GM12864 (cell line): ENCODE measurements around the gene SMCHD1.
A peak's percentile ranks its signal among the peaks of the same experiment; 100 is the strongest.
"Not testable (repeated sequence)": the region's sequence is repeated elsewhere in the genome, so short reads cannot be mapped to it uniquely, and the experiment has no call there.

Source experiments
- DNase-seq: peaks from one replicate; pipeline ENCODE4 v3.0.0-alpha.2; 2011; ENCODE audit warnings: low read depth
- H3K4me3 ChIP-seq: 2 replicates; pipeline ENCODE4 v1.5.1; 2011; ENCODE audit warnings: mild to moderate bottlenecking, low read depth, low read length, control low read depth
- TF ChIP-seq, protein P1 (sequence below): IDR thresholded peaks from 2 replicates; pipeline ENCODE4 v1.5.1; 2011; ENCODE audit warnings: low read depth, mild to moderate bottlenecking, moderate library complexity, low read length, control low read depth, inconsistent platforms; ENCODE audit errors: missing control alignments

The SMCHD1 gene

DNA sequence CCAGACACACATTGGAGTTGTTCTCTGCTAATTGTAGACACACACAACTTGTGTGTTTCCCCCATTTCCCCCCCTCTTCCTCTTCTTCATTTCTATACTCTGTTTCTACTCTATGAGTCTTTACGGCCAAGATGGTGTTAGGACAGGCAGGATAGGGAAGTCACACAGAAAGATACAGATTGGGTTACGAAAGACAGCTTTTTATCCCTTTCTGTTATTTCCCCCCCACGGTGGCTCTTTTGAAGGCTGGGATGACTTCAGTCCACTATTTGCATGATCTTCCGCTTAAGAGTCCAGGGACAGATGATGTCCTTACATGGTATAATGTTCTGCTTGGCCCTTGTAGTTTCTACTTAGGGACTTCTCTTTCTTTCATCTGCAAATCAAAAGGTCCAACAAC lies 189.6 kb downstream of the SMCHD1 start:
- no peak for DNase-seq
- no peak overlapping the region for H3K4me3 ChIP-seq
- TF ChIP-seq, protein P1, sequence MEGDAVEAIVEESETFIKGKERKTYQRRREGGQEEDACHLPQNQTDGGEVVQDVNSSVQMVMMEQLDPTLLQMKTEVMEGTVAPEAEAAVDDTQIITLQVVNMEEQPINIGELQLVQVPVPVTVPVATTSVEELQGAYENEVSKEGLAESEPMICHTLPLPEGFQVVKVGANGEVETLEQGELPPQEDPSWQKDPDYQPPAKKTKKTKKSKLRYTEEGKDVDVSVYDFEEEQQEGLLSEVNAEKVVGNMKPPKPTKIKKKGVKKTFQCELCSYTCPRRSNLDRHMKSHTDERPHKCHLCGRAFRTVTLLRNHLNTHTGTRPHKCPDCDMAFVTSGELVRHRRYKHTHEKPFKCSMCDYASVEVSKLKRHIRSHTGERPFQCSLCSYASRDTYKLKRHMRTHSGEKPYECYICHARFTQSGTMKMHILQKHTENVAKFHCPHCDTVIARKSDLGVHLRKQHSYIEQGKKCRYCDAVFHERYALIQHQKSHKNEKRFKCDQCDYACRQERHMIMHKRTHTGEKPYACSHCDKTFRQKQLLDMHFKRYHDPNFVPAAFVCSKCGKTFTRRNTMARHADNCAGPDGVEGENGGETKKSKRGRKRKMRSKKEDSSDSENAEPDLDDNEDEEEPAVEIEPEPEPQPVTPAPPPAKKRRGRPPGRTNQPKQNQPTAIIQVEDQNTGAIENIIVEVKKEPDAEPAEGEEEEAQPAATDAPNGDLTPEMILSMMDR: no peak

DNA sequence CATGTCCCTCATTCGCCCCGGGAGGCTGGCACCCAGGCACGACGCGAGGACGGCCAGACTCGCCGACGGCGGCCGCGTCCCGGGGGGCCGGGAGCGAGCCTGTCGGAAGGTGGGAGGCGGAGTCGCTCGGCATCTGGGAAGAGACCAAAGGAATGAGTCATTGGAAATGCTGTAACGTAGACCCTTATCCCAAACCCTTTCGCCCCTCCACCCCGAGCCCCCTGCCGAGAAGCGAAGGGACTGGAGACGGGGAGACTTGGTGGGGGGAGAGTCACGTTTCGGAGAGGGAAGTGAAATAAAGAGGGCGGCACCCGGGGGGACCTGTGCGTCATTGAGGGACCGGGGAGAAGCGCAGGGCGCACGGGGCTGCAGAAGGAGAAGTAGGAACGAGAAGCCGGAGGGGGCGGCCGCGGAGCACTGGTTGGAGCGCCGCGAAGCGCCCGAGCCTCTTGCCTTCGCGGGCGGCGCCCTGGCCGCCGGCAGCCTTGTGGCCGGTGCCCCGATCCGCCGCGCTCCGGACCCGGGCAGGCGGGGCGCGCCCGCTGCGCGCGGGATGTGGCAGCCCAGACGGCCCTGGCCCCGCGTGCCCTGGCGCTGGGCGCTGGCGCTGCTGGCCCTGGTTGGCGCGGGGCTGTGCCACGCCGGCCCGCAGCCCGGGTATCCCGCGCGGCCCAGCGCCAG lies 191.2 kb downstream of the SMCHD1 start, which contains the start of gene EMILIN2:
Gene EMILIN2, plus strand, starts transcription at position 371 of the 681 bp plus-strand sequence. Its CDS starts 183 bp downstream, at position 554.
- no peak for DNase-seq
- TF ChIP-seq, protein P1: no peak

DNA sequence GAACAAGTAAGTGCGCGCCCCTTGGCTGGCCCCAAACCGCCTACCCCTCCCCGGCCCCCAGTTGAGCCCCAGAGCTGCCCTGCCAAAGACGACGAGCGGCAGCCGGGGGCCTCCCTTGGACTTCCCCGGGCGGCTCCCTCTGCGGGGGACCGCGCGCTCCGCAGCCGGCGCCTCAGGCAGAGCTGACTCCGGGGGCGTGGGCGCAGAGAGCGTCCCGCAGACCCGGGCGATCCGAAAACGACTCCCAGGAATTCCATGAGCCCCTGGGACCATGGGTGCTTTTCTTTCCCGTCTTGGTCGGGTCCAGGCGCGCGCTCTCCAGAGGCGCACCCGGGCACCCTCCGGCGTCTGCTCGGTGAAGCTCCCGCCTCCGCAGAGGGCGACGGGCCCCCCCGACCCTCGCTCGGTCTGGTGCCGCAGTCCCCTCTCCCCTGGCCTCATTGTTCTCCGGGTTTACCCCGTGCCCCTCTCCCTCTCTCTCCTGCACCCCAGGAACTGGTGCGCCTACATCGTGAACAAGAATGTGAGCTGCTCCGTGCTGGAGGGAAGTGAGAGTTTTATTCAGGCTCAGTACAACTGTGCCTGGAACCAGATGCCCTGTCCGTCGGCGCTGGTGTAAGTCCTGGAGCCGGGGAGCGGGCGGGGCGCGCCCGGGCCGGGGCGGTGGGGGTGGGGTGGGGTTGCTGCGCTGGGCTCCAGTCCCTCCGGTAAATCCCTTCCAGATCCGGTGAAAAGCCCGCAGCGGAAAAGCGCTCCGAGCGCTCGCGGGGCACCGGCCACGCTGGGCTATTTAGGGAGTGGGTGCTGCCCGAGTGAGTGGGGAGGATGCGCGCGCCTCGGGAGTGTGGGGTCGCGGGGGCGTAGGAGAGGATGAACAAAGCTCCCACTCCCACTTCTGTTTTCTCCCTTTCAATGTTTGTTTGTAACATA lies 192.1 kb downstream of the SMCHD1 start:
- peak overlapping the region; percentile 62 for H3K4me3 ChIP-seq
- TF ChIP-seq, protein P1: no peak
- no peak for DNase-seq

More for the DNA sequence above, 191.2 kb downstream of the SMCHD1 start, which contains the start of gene EMILIN2:
- H3K4me3 ChIP-seq: peak within 1 kb of the TSS; percentile 62

DNA sequence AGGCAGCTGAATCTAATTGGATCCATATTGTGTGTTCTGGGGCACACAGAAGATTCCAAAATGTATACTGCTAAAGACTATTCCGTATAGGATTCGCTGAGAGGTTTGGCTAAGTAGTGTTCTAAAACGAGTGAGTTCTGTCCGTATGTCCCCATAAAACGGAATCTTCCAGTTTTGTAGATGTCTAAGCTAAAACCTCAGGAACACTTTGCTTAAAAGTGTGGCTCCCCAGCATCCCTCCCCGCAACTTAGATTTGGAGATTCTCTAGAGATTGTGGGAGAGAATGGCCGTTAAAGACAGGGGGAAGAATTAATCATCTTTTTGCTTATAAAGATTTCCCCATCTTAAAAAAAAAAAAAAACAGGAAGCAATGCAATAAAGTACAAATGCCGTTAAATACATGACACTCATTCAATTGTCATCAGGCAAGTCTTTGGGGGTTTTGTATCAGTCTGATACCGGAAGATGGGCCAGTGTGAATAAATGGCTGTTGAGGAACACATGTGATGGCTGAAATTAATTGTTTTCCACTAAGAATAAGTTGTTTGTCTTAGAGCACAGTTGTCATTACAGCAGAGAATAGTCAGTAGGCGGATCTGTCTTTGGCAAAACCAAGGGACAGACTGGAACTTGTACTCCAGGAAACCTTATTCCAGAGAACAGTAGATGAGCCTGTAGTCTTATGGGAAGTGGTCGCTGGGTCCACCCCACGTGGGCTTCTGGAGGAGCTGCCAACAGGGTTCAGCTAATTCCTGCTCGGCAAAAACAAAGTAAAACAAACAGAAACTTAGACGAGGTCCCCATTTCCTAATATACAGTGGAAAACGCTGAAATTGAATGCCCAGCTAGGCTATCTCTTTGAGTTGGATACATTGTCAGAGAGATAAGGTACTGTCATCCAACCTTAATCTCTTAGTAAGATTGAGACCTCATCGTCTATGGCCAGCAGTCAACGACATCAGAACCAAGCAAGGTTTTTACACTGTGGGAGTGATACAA lies 193.0 kb downstream of the SMCHD1 start:
- DNase-seq: no peak
- H3K4me3 ChIP-seq: peak overlapping the region; percentile 62; the same call in 1 of the 2 replicates
- TF ChIP-seq, protein P1: no peak

DNA sequence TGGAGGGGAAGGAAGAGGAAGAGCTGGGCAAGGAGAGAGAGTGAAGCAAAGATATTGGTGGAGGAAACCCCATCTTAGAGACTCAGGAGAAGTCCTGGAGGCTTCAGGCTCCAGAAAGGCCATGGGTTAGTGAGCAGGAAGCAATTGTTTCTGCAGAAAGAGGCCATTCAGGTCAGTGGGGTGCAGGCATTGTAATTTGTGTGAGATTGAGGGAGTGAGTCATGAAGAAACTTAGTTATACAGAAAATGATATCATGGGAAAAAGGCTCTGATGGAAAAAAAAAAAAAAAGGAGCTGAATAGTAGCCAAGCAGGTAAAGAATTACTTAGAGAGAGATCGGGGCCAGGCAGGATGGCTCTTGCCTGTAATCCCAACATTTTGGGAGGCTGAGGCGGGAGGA lies 195.3 kb downstream of the SMCHD1 start:
- TF ChIP-seq, protein P1: no peak
- DNase-seq: no peak
- H3K4me3 ChIP-seq: no peak overlapping the region

DNA sequence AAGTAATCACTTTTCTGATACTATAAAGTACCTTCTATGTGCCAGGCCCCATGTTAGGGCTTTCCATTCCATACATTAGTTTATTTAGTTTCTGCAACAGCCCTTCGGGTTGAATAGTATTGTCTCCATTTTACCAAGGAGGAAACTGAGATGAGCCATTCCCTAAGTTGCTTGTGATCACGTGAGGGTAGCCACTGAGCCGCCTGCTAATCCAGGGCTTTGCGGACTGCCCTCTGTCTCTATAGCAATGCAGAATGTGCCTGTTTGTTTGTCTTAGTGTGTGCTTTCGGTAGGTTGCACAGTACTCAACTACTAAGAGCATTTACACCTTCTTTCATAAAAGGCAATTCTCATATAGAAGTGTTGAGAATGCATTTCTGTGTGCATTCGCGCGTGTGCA lies 196.2 kb downstream of the SMCHD1 start:
- no peak for DNase-seq
- TF ChIP-seq, protein P1: no peak
- no peak overlapping the region for H3K4me3 ChIP-seq

DNA sequence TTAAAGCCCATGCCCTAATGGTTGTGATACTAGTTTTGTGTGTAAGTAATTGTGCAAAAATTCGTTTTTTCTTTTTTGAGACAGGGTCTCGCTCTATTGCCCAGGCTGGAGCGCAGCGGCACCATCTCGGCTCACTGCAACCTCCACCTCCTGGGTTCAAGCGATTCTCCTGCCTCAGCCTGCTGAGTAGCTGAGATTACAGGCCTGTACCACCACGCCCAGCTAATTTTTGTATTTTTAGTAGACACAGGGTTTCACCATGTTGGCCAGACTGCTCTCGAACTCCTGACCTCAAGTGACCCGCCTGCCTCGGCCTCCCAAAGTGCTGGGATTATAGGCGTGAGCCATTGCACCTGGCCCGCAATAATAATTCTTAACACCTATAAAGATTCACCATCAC lies 196.9 kb downstream of the SMCHD1 start:
- H3K4me3 ChIP-seq, DNase-seq: not testable (repeated sequence)
